HCT116 (cell line): ENCODE measurements around the gene BCHE. TPM values are rescaled to one million over a fixed set of nuclear protein-coding genes. Genes with fewer than 3 reads are reported as not detected.

Experiments
- ATF3 ChIP-seq: IDR thresholded peaks from 2 replicates; pipeline ENCODE4 v1.6.1; 2012
- CBX3 ChIP-seq: IDR thresholded peaks from 2 replicates; pipeline ENCODE4 v1.6.1; 2012; ENCODE audit warnings: low read depth
- EGR1 ChIP-seq: IDR thresholded peaks from 2 replicates; pipeline ENCODE4 v1.6.1; 2012; ENCODE audit warnings: low read depth
- EZH2 ChIP-seq: fragments of 200-600 bp; sonication (generic); IDR thresholded peaks from 2 replicates; pipeline ENCODE4 v1.6.1; 2017; ENCODE audit warnings: antibody characterized with exemption, mixed run types
- EZH2phosphoT487 ChIP-seq: fragments of 200-600 bp; IDR thresholded peaks from 2 replicates; pipeline ENCODE4 v1.6.1; 2018; ENCODE audit warnings: antibody characterized with exemption, borderline replicate concordance
- FOSL1 ChIP-seq: IDR thresholded peaks from 2 replicates; pipeline ENCODE4 v1.6.1; 2012; ENCODE audit warnings: low read depth
- JUND ChIP-seq: IDR thresholded peaks from 2 replicates; pipeline ENCODE4 v1.6.1; 2012
- POLR2A ChIP-seq: IDR thresholded peaks from 2 replicates; pipeline ENCODE4 v1.7.0; 2011; ENCODE audit warnings: borderline replicate concordance; ENCODE audit not compliant: insufficient read depth, insufficient read length; ENCODE audit errors: extremely low read depth
- POLR2AphosphoS5 ChIP-seq: IDR thresholded peaks from 2 replicates; pipeline ENCODE4 v1.6.1; 2011; ENCODE audit warnings: mild to moderate bottlenecking, low read depth, low read length, moderate library complexity
- REST ChIP-seq: IDR thresholded peaks from 2 replicates; pipeline ENCODE4 v1.6.1; 2012; ENCODE audit warnings: low read depth
- SRF ChIP-seq: IDR thresholded peaks from 2 replicates; pipeline ENCODE4 v1.6.1; 2012; ENCODE audit warnings: low read depth
- YY1 ChIP-seq: IDR thresholded peaks from 2 replicates; pipeline ENCODE4 v1.6.1; 2011; ENCODE audit warnings: low read length, low read depth, moderate library complexity, mild to moderate bottlenecking; ENCODE audit not compliant: insufficient replicate concordance; ENCODE audit errors: extremely low read depth
- ZFX ChIP-seq: fragments of 450-650 bp; IDR thresholded peaks from 2 replicates; pipeline ENCODE4 v1.6.1; 2017
- ZNF274 ChIP-seq: fragments of 200-500 bp; sonication (Bioruptor generic); IDR thresholded peaks from 2 replicates; pipeline ENCODE4 v1.6.1; 2014; ENCODE audit warnings: mild to moderate bottlenecking, low read depth, low read length, inconsistent platforms
- total RNA-seq: library from RNA; stranded (reverse); gene quantifications from one replicate; pipeline ENCODE4 v1.2.1, GENCODE V29; 2021; ENCODE audit not compliant: unreplicated experiment
- TF ChIP-seq, protein P1 (sequence below): IDR thresholded peaks from 2 replicates; pipeline ENCODE4 v1.6.1; 2011; ENCODE audit warnings: mild to moderate bottlenecking, low read length, moderate library complexity; ENCODE audit not compliant: insufficient replicate concordance; ENCODE audit errors: extremely low read depth

Gene BCHE
- total RNA-seq, 1 experiment from 2014 or later: not detected

GRCh38 chr3:165746874-165747273 is 90.3 kb downstream of the BCHE start (continued):
- no peak for TF ChIP-seq REST
- no peak for TF ChIP-seq EZH2phosphoT487
- no peak for TF ChIP-seq FOSL1
- TF ChIP-seq YY1: no peak
- TF ChIP-seq EGR1: no peak
- TF ChIP-seq ATF3: no peak
- no peak for TF ChIP-seq JUND
- no peak for TF ChIP-seq ZNF274
- no peak for TF ChIP-seq ZFX
- no peak for TF ChIP-seq SRF
- no peak for TF ChIP-seq POLR2A
- TF ChIP-seq, protein P1, sequence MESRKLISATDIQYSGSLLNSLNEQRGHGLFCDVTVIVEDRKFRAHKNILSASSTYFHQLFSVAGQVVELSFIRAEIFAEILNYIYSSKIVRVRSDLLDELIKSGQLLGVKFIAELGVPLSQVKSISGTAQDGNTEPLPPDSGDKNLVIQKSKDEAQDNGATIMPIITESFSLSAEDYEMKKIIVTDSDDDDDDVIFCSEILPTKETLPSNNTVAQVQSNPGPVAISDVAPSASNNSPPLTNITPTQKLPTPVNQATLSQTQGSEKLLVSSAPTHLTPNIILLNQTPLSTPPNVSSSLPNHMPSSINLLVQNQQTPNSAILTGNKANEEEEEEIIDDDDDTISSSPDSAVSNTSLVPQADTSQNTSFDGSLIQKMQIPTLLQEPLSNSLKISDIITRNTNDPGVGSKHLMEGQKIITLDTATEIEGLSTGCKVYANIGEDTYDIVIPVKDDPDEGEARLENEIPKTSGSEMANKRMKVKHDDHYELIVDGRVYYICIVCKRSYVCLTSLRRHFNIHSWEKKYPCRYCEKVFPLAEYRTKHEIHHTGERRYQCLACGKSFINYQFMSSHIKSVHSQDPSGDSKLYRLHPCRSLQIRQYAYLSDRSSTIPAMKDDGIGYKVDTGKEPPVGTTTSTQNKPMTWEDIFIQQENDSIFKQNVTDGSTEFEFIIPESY: no peak
- TF ChIP-seq POLR2AphosphoS5: no peak
- no peak for TF ChIP-seq EZH2
- TF ChIP-seq CBX3: no peak
